ENCODE measurements around the gene PARD3. TPM values are rescaled to one million over a fixed set of nuclear protein-coding genes. Genes with fewer than 3 reads are reported as not detected.

PARD3 gene
- total RNA-seq, 1 donor from 2014 or later, result 51.2 TPM

- Mint-ChIP-seq H3K27me3 (ENCODE audit: low read depth) (peaks cover 2% of the 10 kb centered on the region), H3K36me3 (ENCODE audit: low read depth) (peaks cover 4% of the 10 kb centered on the region), H3K27ac (ENCODE audit: unreplicated experiment) (no peak overlapping the region), H3K4me1 (peaks cover 8% of the 10 kb centered on the region), H3K9me3 (peaks cover 7% of the 10 kb centered on the region), H3K4me3 (no peak overlapping the region)
- no peak for TF ChIP-seq CTCF (conservative IDR thresholded peaks at IDR 0.05)
- DNase-seq (ENCODE audit: low read depth, low spot score), result no peak
Measured at GRCh38 chr10:34081347-34081743, 733.8 kb downstream of the PARD3 start.

- Mint-ChIP-seq H3K27ac (ENCODE audit: unreplicated experiment) (no peak overlapping the region), H3K9me3 (peaks cover 7% of the 10 kb centered on the region), H3K27me3 (ENCODE audit: low read depth) (peaks cover 2% of the 10 kb centered on the region), H3K36me3 (ENCODE audit: low read depth) (peaks cover 4% of the 10 kb centered on the region), H3K4me1 (peaks cover 8% of the 10 kb centered on the region), H3K4me3 (no peak overlapping the region)
- no peak for DNase-seq (ENCODE audit: low read depth, low spot score)
- TF ChIP-seq CTCF (conservative IDR thresholded peaks at IDR 0.05), result no peak
Measured at GRCh38 chr10:34080485-34081346, 734.4 kb downstream of the PARD3 start.

GRCh38 chr10:34079702-34080484 lies 735.2 kb downstream of the PARD3 start:
- TF ChIP-seq CTCF (conservative IDR thresholded peaks at IDR 0.05), result no peak
- Mint-ChIP-seq H3K27ac (ENCODE audit: unreplicated experiment) (no peak overlapping the region), H3K4me3 (no peak overlapping the region), H3K36me3 (ENCODE audit: low read depth) (peaks cover 4% of the 10 kb centered on the region), H3K27me3 (ENCODE audit: low read depth) (peaks cover 2% of the 10 kb centered on the region), H3K9me3 (peaks cover 7% of the 10 kb centered on the region), H3K4me1 (peaks cover 8% of the 10 kb centered on the region)
- DNase-seq (ENCODE audit: low read depth, low spot score), result no peak

- H3K4me1 Mint-ChIP-seq, result peaks cover 8% of the 10 kb centered on the region
Measured at GRCh38 chr10:34078745-34079470, 736.2 kb downstream of the PARD3 start.

More at GRCh38 chr10:34078745-34079470, 736.2 kb downstream of the PARD3 start:
- peaks cover 5% of the 10 kb centered on the region for H3K9me3 Mint-ChIP-seq
- no peak overlapping the region for H3K27ac Mint-ChIP-seq (ENCODE audit: unreplicated experiment)
- no peak for DNase-seq (ENCODE audit: low read depth, low spot score)
- peaks cover 3% of the 10 kb centered on the region for H3K36me3 Mint-ChIP-seq (ENCODE audit: low read depth)
- no peak for TF ChIP-seq CTCF (conservative IDR thresholded peaks at IDR 0.05)
- H3K27me3 Mint-ChIP-seq (ENCODE audit: low read depth), result peaks cover 2% of the 10 kb centered on the region
- H3K4me3 Mint-ChIP-seq, result no peak overlapping the region

All from neural crest cell (in vitro differentiated cells).